Body of pancreas (tissue), 4 donors: ENCODE results near the gene DMGDH. TPM values are rescaled to one million over a fixed set of nuclear protein-coding genes. Genes with fewer than 3 reads are reported as not detected.

Source experiments
- ATAC-seq: fragments of 150-250 bp; one replicate; pipeline ENCODE4 v1.9.1; 2016
- DNase-seq, 4 donors: peaks; one replicate each; pipeline ENCODE4 v3.0.0-alpha.2; 2019
- H3K27ac ChIP-seq, 4 donors: fragments of 200-600 bp; sonication (generic); 1 replicate in 3 of 4; 2 replicates in 1 of 4; pipeline versions ENCODE4 v1.5.1 to v1.6.1; 2016 to 2019; ENCODE audit warnings: mild to moderate bottlenecking in 1 of 4, mixed read lengths in 1 of 4, moderate library complexity in 1 of 4
- H3K27me3 ChIP-seq, 2 donors: fragments of 200-600 bp; sonication (generic); one replicate each; pipeline ENCODE4 v1.6.0; 2016; ENCODE audit warnings: mild to moderate bottlenecking in 1 of 2
- H3K36me3 ChIP-seq, 2 donors: fragments of 200-600 bp; sonication (generic); replicated peaks in 1 of 2; 2 replicates each; pipeline ENCODE4 v1.5.1; 2016; ENCODE audit warnings: low read depth in 2 of 2; ENCODE audit not compliant: insufficient read depth in 1 of 2
- H3K4me1 ChIP-seq: fragments of 200-600 bp; sonication (generic); one replicate; pipeline ENCODE4 v1.6.0; 2016
- H3K4me3 ChIP-seq, 2 donors: fragments of 200-600 bp; sonication (generic); 1 replicate in 1 of 2; 2 replicates in 1 of 2; pipeline ENCODE4 v1.5.1; 2016 to 2019
- H3K9me3 ChIP-seq, 3 donors: fragments of 200-600 bp; sonication (generic); 1 replicate in 2 of 3; 2 replicates in 1 of 3; pipeline ENCODE4 v1.5.1; 2016
- POLR2A ChIP-seq, 3 donors: fragments of 450-650 bp; IDR thresholded peaks; one replicate each; pipeline ENCODE4 v1.6.1; 2016; ENCODE audit warnings: antibody characterized with exemption in 3 of 3, mild to moderate bottlenecking in 2 of 3
- WGBS, 2 donors: methylation state at CpG; one replicate each; pipeline ENCODE4 v1.1.5; 2017; 5-methylcytosine and 5-hydroxymethylcytosine counted together
- intact Hi-C: fragments of 100-400 bp; cut with DNase I; formaldehyde crosslinking; loops from one replicate; pipeline ENCODE4 v1.15.1; 2023
- total RNA-seq, 2 donors: library from RNA; depleted of rRNA; stranded (reverse); fragments of >200 nt; gene quantifications; one replicate each; pipeline ENCODE4 v1.1.0, GENCODE V29; 2016
- TF ChIP-seq, protein P1 (sequence below), 7 experiments: fragments of 450-650 bp in 4 of 7; fragments of 200-600 bp in 3 of 7; sonication (generic) in 3 of 7; IDR thresholded peaks; one replicate each; pipeline ENCODE4 v1.5.1; 2016 to 2019; ENCODE audit warnings: antibody characterized with exemption in 7 of 7

DMGDH gene
- total RNA-seq, 2 donors from 2014 or later, result 4.7 to 7.3 TPM

GRCh38 chr5:78959767-78960166, 109.7 kb downstream of the DMGDH start:
- no peak overlapping the region for H3K27ac ChIP-seq
- H3K4me3 ChIP-seq, result no peak overlapping the region
- ATAC-seq (no peak), DNase-seq (no peak)
- 81 to 100% methylated on average over 1 of the region's 1 CpG for WGBS, 2 donors
- H3K4me1 ChIP-seq, result no peaks in the 10 kb centered on the region
- no peaks in the 10 kb centered on the region for H3K9me3 ChIP-seq
- H3K36me3 ChIP-seq, result no peaks in the 10 kb centered on the region
- no peak for TF ChIP-seq POLR2A (IDR thresholded peaks at IDR 0.05)
- TF ChIP-seq, protein P1, sequence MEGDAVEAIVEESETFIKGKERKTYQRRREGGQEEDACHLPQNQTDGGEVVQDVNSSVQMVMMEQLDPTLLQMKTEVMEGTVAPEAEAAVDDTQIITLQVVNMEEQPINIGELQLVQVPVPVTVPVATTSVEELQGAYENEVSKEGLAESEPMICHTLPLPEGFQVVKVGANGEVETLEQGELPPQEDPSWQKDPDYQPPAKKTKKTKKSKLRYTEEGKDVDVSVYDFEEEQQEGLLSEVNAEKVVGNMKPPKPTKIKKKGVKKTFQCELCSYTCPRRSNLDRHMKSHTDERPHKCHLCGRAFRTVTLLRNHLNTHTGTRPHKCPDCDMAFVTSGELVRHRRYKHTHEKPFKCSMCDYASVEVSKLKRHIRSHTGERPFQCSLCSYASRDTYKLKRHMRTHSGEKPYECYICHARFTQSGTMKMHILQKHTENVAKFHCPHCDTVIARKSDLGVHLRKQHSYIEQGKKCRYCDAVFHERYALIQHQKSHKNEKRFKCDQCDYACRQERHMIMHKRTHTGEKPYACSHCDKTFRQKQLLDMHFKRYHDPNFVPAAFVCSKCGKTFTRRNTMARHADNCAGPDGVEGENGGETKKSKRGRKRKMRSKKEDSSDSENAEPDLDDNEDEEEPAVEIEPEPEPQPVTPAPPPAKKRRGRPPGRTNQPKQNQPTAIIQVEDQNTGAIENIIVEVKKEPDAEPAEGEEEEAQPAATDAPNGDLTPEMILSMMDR (IDR thresholded peaks at IDR 0.05), result no peak
- no peaks in the 10 kb centered on the region for H3K27me3 ChIP-seq
- intact Hi-C loops, result loop anchor here (10.0 kb wide), 1 partner anchor 65 kb away; no protein-coding TSS in a partner anchor

GRCh38 chr5:78958672-78959445, 110.6 kb downstream of the DMGDH start:
- Histone ChIP-seq H3K4me3 (no peak overlapping the region), H3K27me3 (no peaks in the 10 kb centered on the region), H3K4me1 (no peaks in the 10 kb centered on the region), H3K36me3 (no peaks in the 10 kb centered on the region), H3K9me3 (no peaks in the 10 kb centered on the region), H3K27ac (no peak overlapping the region)
- TF ChIP-seq POLR2A (IDR thresholded peaks at IDR 0.05), result no peak
- TF ChIP-seq, protein P1 (IDR thresholded peaks at IDR 0.05), result no peak
- no peak for DNase-seq
- ATAC-seq, result no peak
- 79 to 86% methylated on average over 3 of the region's 3 CpGs for WGBS, 2 donors
- intact Hi-C loops, result no loop called here

GRCh38 chr5:78956901-78957300, 112.6 kb downstream of the DMGDH start:
- no peak for DNase-seq
- Histone ChIP-seq H3K36me3 (no peaks in the 10 kb centered on the region), H3K9me3 (no peaks in the 10 kb centered on the region), H3K4me1 (no peaks in the 10 kb centered on the region), H3K4me3 (no peak overlapping the region), H3K27me3 (no peaks in the 10 kb centered on the region), H3K27ac (no peak overlapping the region)
- TF ChIP-seq POLR2A (IDR thresholded peaks at IDR 0.05), result no peak
- TF ChIP-seq, protein P1 (IDR thresholded peaks at IDR 0.05), result no peak
- WGBS, 2 donors, result 89 to 90% methylated on average over 1 of the region's 1 CpG
- intact Hi-C loops, result no loop called here
- no peak for ATAC-seq

DNA sequence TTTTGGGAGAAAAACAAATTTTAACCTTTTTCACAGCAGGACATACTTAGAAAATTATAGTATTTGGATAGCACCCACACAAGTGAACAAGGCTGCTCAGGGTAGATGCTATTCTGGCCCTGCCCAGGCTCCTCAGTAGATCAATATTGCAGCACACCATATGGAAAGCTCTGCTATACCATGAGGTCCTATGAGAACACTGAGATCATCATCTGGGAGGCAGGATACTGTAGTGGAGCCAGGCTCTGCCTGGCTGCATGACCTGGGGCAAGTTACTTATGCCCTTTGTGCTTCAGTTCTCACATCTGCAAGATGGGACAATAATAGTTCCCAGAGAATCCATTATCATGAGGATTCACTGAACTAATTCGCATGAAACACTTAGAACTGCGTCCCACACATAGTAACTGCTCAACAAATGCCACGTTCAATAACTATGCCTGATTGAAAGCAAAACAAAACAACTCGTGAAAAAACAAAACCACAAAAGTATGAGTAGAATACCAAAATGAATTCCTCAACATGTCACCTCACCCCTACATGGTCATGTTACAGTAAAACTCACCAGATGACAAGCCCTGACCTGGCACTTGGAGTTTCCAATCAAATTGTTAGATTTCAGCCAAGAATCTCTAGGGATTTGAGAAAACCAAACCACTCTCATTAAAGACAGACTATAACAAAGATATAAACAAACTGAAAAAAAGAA, 116.2 kb downstream of the DMGDH start:
- intact Hi-C loops, result no loop called here
- no peaks in the 10 kb centered on the region for H3K4me1 ChIP-seq
- 88 to 90% methylated on average over 4 of the region's 4 CpGs for WGBS, 2 donors

More for the DNA sequence above, 116.2 kb downstream of the DMGDH start:
- Histone ChIP-seq H3K9me3 (no peaks in the 10 kb centered on the region), H3K27me3 (no peaks in the 10 kb centered on the region), H3K4me3 (no peak overlapping the region), H3K27ac (no peak overlapping the region), H3K36me3 (no peaks in the 10 kb centered on the region)
- ATAC-seq (no peak), DNase-seq (no peak)
- TF ChIP-seq, protein P1 (IDR thresholded peaks at IDR 0.05), result no peak
- no peak for TF ChIP-seq POLR2A (IDR thresholded peaks at IDR 0.05)

Other genes starting within 250 kb of the DMGDH start
- gene ARSB, start 84.4 kb downstream of the DMGDH start, total RNA-seq, result 10 to 100 TPM in 1 of 2 donors, 1 to 10 TPM in 1; 9.9 to 12.2 TPM
- gene BHMT2, start 93 bp upstream of the DMGDH start, total RNA-seq, result 1 to 10 TPM; 1.6 to 2.6 TPM
- gene BHMT, start 42.1 kb upstream of the DMGDH start, total RNA-seq, result not detected
- 10 to 100 TPM; 11.9 to 15.8 TPM for gene JMY, start 166.5 kb upstream of the DMGDH start, total RNA-seq